GM12878 (cell line): ENCODE data around the gene DIAPH2.

Experiments used
- NRF1 ChIP-seq: conservative IDR thresholded peaks from 2 replicates; pipeline ENCODE4 v1.6.1; 2011; ENCODE audit warnings: mild to moderate bottlenecking, low read depth, low read length, improper control_type of control experiment
- POLR2A ChIP-seq: IDR thresholded peaks from 2 replicates; pipeline ENCODE4 v1.6.1; 2011; ENCODE audit warnings: low read depth, mild to moderate bottlenecking, low read length
- POLR2AphosphoS5 ChIP-seq: IDR thresholded peaks from 2 replicates; pipeline ENCODE4 v1.6.1; 2011; ENCODE audit warnings: mild to moderate bottlenecking, low read length, inconsistent platforms
- TF ChIP-seq, protein P1 (sequence below): IDR thresholded peaks from 2 replicates; pipeline ENCODE4 v1.6.1; 2012; ENCODE audit warnings: low read depth, low read length, improper control_type of control experiment

DNA sequence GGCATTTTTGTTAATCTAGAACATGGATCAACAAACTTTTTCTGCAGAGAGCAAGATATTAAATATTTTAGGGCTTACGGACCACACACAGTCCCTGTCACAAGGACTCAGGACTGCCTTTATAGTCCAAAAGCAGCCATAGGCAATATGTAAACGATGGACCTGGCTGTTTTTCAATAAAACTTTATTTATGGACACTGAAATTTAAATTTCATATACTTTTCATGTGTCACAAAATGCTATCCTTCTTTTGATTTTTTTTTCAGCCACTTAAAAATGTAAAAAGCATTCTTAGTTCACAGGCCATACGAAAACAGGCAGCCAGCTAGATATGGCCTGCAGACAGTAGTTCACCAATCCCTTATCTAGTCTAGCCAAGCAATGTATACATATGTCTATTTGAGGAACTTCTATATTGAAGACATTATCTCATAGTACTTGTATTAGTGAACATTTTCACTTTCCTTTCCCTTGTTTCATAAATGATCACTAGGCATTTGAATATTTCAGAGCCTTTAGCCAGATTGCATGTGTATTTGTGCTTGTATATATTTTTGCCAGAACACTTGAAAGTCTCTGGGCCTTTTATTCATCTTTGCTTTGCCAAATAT is 549.9 kb downstream of the DIAPH2 start:
- TF ChIP-seq NRF1: no peak
- TF ChIP-seq, protein P1, sequence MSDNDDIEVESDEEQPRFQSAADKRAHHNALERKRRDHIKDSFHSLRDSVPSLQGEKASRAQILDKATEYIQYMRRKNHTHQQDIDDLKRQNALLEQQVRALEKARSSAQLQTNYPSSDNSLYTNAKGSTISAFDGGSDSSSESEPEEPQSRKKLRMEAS: no peak
- TF ChIP-seq POLR2A: no peak
- TF ChIP-seq POLR2AphosphoS5: no peak
